Thoracic aorta (tissue), 2 donors: ENCODE results near the gene OGT. TPM values are rescaled to one million over a fixed set of nuclear protein-coding genes. Genes with fewer than 3 reads are reported as not detected.

Experiments
- ATAC-seq: fragments of 150-250 bp; one replicate; pipeline ENCODE4 v1.8.0; 2017; ENCODE audit warnings: low read depth; ENCODE audit not compliant: insufficient number of reproducible peaks, low FRiP score
- DNase-seq: peaks from one replicate; pipeline ENCODE4 v3.0.0-alpha.2; 2020; ENCODE audit warnings: low spot score
- H3K27ac ChIP-seq, 2 donors: fragments of 200-600 bp; sonication (generic); 1 replicate in 1 of 2; 2 replicates in 1 of 2; pipeline ENCODE4 v1.5.1; 2016; ENCODE audit warnings: mild to moderate bottlenecking in 2 of 2, moderate library complexity in 2 of 2
- H3K27me3 ChIP-seq: fragments of 200-600 bp; sonication (generic); replicated peaks from 2 replicates; pipeline ENCODE4 v1.6.0; 2016; ENCODE audit warnings: mild to moderate bottlenecking; ENCODE audit not compliant: insufficient read depth
- H3K36me3 ChIP-seq: fragments of 200-600 bp; sonication (generic); one replicate; pipeline ENCODE4 v1.5.1; 2016
- H3K4me1 ChIP-seq, 2 donors: fragments of 200-600 bp; sonication (generic); 1 replicate in 1 of 2; 2 replicates in 1 of 2; pipeline versions ENCODE4 v1.5.1 to v1.6.0; 2016; ENCODE audit warnings: low read depth in 2 of 2, mild to moderate bottlenecking in 1 of 2; ENCODE audit not compliant: control insufficient read depth in 1 of 2
- H3K4me3 ChIP-seq: fragments of 200-600 bp; sonication (generic); 2 replicates; pipeline ENCODE4 v1.5.1; 2016; ENCODE audit warnings: mild to moderate bottlenecking
- H3K9me3 ChIP-seq: fragments of 200-600 bp; sonication (generic); 2 replicates; pipeline ENCODE4 v1.5.1; 2016
- total RNA-seq, 2 donors: library from RNA; depleted of rRNA; stranded (reverse); fragments of >200 nt; gene quantifications; one replicate each; pipeline versions ENCODE4 v1.1.0 to v1.2.3, GENCODE V29; 2016
- TF ChIP-seq, protein P1 (sequence below): fragments of 200-600 bp; sonication (generic); IDR thresholded peaks from one replicate; pipeline ENCODE4 v1.5.1; 2019; ENCODE audit warnings: antibody characterized with exemption

Gene OGT
- total RNA-seq, 2 donors from 2014 or later, result 196 to 258 TPM

DNA sequence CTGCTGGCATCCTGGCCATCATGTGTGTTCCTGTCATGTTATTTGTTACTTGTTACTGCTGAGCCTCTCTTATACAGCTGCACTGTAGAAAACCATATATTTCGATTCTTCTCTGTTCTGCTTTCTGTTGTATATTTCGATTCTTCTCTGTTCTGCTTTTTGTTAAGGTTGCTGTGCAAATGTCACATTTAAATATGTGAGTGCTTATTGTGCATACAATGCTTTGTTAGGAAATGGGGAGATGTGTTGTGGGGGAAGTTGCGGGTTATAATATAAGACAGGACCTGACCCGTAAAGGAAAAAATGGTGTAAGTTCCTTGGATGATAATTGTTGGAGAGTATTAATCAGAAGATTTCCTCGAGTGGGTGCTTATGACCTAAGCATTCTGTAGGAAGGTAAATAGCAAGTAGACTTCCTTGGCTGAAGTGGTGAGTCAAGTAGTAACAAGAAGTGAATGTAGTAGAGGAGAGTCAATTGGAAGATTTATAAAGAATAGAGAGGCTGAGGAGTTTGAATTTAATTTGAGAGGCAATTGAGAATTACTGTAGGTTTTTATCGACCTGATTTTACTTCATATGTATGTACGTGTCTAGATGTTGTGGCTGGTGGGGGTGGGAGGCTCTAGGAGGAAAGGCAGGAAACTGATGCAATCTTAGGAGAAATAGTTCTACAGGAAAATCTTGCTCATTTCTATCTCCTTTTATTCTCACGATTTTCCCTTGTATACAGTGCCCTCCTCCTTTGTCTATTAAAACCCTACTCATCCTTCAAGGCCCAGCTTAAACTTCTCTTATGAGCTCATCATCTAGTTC is 8.5 kb downstream of the OGT start:
- TF ChIP-seq, protein P1, sequence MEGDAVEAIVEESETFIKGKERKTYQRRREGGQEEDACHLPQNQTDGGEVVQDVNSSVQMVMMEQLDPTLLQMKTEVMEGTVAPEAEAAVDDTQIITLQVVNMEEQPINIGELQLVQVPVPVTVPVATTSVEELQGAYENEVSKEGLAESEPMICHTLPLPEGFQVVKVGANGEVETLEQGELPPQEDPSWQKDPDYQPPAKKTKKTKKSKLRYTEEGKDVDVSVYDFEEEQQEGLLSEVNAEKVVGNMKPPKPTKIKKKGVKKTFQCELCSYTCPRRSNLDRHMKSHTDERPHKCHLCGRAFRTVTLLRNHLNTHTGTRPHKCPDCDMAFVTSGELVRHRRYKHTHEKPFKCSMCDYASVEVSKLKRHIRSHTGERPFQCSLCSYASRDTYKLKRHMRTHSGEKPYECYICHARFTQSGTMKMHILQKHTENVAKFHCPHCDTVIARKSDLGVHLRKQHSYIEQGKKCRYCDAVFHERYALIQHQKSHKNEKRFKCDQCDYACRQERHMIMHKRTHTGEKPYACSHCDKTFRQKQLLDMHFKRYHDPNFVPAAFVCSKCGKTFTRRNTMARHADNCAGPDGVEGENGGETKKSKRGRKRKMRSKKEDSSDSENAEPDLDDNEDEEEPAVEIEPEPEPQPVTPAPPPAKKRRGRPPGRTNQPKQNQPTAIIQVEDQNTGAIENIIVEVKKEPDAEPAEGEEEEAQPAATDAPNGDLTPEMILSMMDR, result no peak
- no peak for ATAC-seq
- Histone ChIP-seq H3K4me3 (peak overlapping the region; percentile 33), H3K27ac (peak overlapping the region in 1 of 2 donors; percentile 74), H3K36me3 (no peaks in the 10 kb centered on the region), H3K27me3 (no peaks in the 10 kb centered on the region), H3K4me1 (peaks cover 33 to 71% of the 10 kb centered on the region in 2 donors), H3K9me3 (no peaks in the 10 kb centered on the region)
- DNase-seq, result no peak

DNA sequence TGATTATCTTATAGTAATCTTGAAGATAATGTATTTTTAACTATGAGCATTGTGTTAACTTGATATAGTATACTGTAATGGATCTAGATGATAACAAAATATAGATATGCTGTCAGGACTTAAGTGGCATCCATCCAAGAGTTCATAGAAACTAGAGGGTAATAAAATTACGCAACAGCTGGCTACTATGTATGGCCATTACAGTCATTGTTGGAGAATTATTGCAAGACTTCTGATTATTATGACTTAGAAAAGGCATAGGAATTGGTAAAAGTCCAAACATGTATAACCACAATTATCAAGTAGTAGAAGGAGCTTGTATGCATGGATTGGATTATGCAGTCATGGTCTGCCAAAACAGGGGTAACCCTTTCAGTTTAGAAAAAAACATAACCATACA is 9.5 kb downstream of the OGT start:
- DNase-seq, result no peak
- ATAC-seq, result no peak
- H3K36me3 ChIP-seq, result no peaks in the 10 kb centered on the region
- peaks cover 33 to 63% of the 10 kb centered on the region in 2 donors for H3K4me1 ChIP-seq
- TF ChIP-seq, protein P1, result no peak
- no peak overlapping the region for H3K4me3 ChIP-seq
- H3K27ac ChIP-seq, result peak overlapping the region in 1 of 2 donors; percentile 74
- no peaks in the 10 kb centered on the region for H3K27me3 ChIP-seq
- H3K9me3 ChIP-seq, result no peaks in the 10 kb centered on the region

DNA sequence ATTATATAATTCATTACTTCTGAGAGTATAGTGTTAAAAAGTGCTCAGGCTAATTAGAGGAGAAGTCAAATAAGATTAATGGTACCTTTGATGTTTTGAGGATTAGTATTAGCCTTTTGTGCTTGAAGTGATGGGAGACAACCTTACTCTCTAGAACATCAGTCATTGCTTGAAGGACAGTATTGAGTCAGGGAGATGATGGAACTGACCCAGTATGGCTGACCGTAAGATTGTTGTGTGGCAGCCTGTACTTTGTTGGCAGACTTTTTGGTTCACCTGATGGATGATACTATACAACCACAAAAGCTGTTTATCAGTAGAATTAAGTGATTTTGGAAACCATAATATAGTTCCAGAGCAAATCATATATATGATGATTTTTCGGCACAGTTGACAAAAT is 9.9 kb downstream of the OGT start:
- peaks cover 4% of the 10 kb centered on the region for H3K36me3 ChIP-seq
- H3K27me3 ChIP-seq, result no peaks in the 10 kb centered on the region
- peak overlapping the region; percentile 20 for H3K4me3 ChIP-seq
- no peak for ATAC-seq
- TF ChIP-seq, protein P1, result no peak
- H3K9me3 ChIP-seq, result no peaks in the 10 kb centered on the region
- H3K4me1 ChIP-seq, result peaks cover 33 to 59% of the 10 kb centered on the region in 2 donors
- peak overlapping the region in 1 of 2 donors; percentile 74 for H3K27ac ChIP-seq
- DNase-seq, result no peak

DNA sequence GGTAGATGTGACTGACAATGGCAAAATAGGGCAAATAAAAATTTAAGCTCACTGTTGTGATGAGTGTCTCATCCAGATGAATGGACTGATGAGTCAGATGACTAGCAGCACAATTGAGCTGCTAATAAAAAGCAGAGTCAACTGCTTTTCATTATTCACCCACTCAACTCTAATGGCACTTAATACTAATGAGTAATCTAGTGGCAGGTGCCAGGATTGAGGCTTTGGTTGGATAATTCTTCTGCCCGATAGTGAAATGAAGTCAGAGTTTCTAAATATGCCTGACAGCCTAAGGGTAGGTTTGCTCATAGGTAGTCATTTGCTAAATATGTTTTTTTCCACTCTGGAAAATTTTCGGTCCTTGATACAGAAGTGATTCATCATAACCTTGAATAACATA is 10.4 kb downstream of the OGT start:
- DNase-seq, result no peak
- Histone ChIP-seq H3K27ac (peak overlapping the region in 1 of 2 donors; percentile 74), H3K27me3 (no peaks in the 10 kb centered on the region), H3K4me3 (peak overlapping the region; percentile 20), H3K4me1 (peaks cover 33 to 54% of the 10 kb centered on the region in 2 donors), H3K36me3 (peaks cover 6% of the 10 kb centered on the region), H3K9me3 (no peaks in the 10 kb centered on the region)
- peak; percentile 82 for ATAC-seq
- TF ChIP-seq, protein P1, result no peak

DNA sequence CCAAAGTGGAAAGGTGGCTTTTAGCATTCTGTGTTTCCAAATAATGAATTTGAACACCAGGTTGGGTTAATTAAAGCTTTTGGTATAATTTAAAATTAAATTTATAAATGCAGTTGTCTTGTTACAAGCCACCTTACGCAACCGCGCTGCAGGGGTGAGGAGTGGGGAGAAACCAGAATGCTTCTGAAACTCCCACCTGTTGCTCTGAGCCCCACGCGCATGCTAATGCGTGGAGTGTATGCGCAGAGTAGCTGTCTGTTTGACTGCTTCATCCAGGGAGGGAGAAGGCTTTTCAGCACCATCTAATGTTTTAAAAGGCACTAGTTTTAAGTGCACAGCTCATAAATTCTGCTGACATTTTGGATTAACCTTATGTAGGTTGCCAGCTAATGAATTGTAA is 12.5 kb downstream of the OGT start:
- H3K27me3 ChIP-seq, result no peaks in the 10 kb centered on the region
- H3K36me3 ChIP-seq, result peaks cover 6% of the 10 kb centered on the region
- H3K27ac ChIP-seq, result peak overlapping the region in 1 of 2 donors; percentile 35
- H3K9me3 ChIP-seq, result no peaks in the 10 kb centered on the region
- TF ChIP-seq, protein P1, result no peak
- ATAC-seq (no peak), DNase-seq (no peak)
- H3K4me1 ChIP-seq, result peaks cover 22 to 35% of the 10 kb centered on the region in 2 donors
- no peak overlapping the region for H3K4me3 ChIP-seq
